Measurements from ENCODE around the gene VPS25.

The VPS25 gene

GRCh38 chr17:42792545-42792944, 19.3 kb downstream of the VPS25 start:
- ATAC-seq (ENCODE audit: insufficient read depth, low read depth): no peak
- Histone ChIP-seq H3K27ac (ENCODE audit: low read length) (no peak overlapping the region), H3K9me3 (ENCODE audit: insufficient read depth, low read length, severe bottlenecking) (no peaks in the 10 kb centered on the region), H3K36me3 (ENCODE audit: insufficient read depth, low read length) (peaks cover 14% of the 10 kb centered on the region), H2AFZ (ENCODE audit: low read depth, low read length) (no peak overlapping the region), H3K79me2 (ENCODE audit: insufficient read depth, low read length) (peaks cover 6% of the 10 kb centered on the region), H4K20me1 (ENCODE audit: insufficient read depth, low read length) (no peaks in the 10 kb centered on the region), H3K4me2 (ENCODE audit: insufficient read depth, low read length) (no peak overlapping the region), H3K9ac (ENCODE audit: low read depth, low read length) (no peak overlapping the region), H3K27me3 (ENCODE audit: insufficient read depth, low read length, poor library complexity) (no peaks in the 10 kb centered on the region), H3K4me1 (ENCODE audit: insufficient read depth, low read length) (peaks cover 10% of the 10 kb centered on the region), H3K4me3 (ENCODE audit: low read depth in 1 of 2, low read length in 2 of 2) (no peak overlapping the region)
- TF ChIP-seq CTCF (IDR thresholded peaks at IDR 0.05; ENCODE audit: borderline replicate concordance, extremely low read depth, low read length, poor library complexity, severe bottlenecking): no peak
- no peak for TF ChIP-seq EZH2 (IDR thresholded peaks at IDR 0.05; ENCODE audit: borderline replicate concordance, low read depth, low read length, severe bottlenecking)
- no peak for DNase-seq

- peaks cover 19% of the 10 kb centered on the region for H3K79me2 ChIP-seq (ENCODE audit: insufficient read depth, low read length)
- H3K9me3 ChIP-seq (ENCODE audit: insufficient read depth, low read length, severe bottlenecking): no peaks in the 10 kb centered on the region
- H3K4me2 ChIP-seq (ENCODE audit: insufficient read depth, low read length): no peak overlapping the region
- H4K20me1 ChIP-seq (ENCODE audit: insufficient read depth, low read length): no peaks in the 10 kb centered on the region
- TF ChIP-seq EZH2 (IDR thresholded peaks at IDR 0.05; ENCODE audit: borderline replicate concordance, low read depth, low read length, severe bottlenecking) (no peak), CTCF (IDR thresholded peaks at IDR 0.05; ENCODE audit: borderline replicate concordance, extremely low read depth, low read length, poor library complexity, severe bottlenecking) (no peak)
- no peak for DNase-seq
- no peaks in the 10 kb centered on the region for H3K27me3 ChIP-seq (ENCODE audit: insufficient read depth, low read length, poor library complexity)
- no peak for ATAC-seq (ENCODE audit: insufficient read depth, low read depth)
- no peak overlapping the region for H3K27ac ChIP-seq (ENCODE audit: low read length)
- H2AFZ ChIP-seq (ENCODE audit: low read depth, low read length): no peak overlapping the region
- H3K4me1 ChIP-seq (ENCODE audit: insufficient read depth, low read length): peaks cover 27% of the 10 kb centered on the region
- no peak overlapping the region for H3K9ac ChIP-seq (ENCODE audit: low read depth, low read length)
- no peak overlapping the region for H3K4me3 ChIP-seq (ENCODE audit: low read depth in 1 of 2, low read length in 2 of 2)
- H3K36me3 ChIP-seq (ENCODE audit: insufficient read depth, low read length): peaks cover 14% of the 10 kb centered on the region
These were observed 21.8 kb downstream of the VPS25 start for GRCh38 chr17:42795061-42795460.

GRCh38 chr17:42795465-42795864, 22.2 kb downstream of the VPS25 start:
- Histone ChIP-seq H3K9ac (ENCODE audit: low read depth, low read length) (no peak overlapping the region), H3K4me1 (ENCODE audit: insufficient read depth, low read length) (peaks cover 27% of the 10 kb centered on the region), H4K20me1 (ENCODE audit: insufficient read depth, low read length) (no peaks in the 10 kb centered on the region), H3K9me3 (ENCODE audit: insufficient read depth, low read length, severe bottlenecking) (no peaks in the 10 kb centered on the region), H3K79me2 (ENCODE audit: insufficient read depth, low read length) (peaks cover 19% of the 10 kb centered on the region), H3K27ac (ENCODE audit: low read length) (no peak overlapping the region), H3K36me3 (ENCODE audit: insufficient read depth, low read length) (peaks cover 14% of the 10 kb centered on the region), H2AFZ (ENCODE audit: low read depth, low read length) (no peak overlapping the region), H3K4me2 (ENCODE audit: insufficient read depth, low read length) (no peak overlapping the region), H3K27me3 (ENCODE audit: insufficient read depth, low read length, poor library complexity) (no peaks in the 10 kb centered on the region), H3K4me3 (ENCODE audit: low read depth in 1 of 2, low read length in 2 of 2) (no peak overlapping the region)
- no peak for TF ChIP-seq CTCF (IDR thresholded peaks at IDR 0.05; ENCODE audit: borderline replicate concordance, extremely low read depth, low read length, poor library complexity, severe bottlenecking)
- DNase-seq (no peak), ATAC-seq (ENCODE audit: insufficient read depth, low read depth) (no peak)

Data from DND-41 (cell line).